Panc1 (cell line): ENCODE data around the gene MYRIP. TPM values are rescaled to one million over a fixed set of nuclear protein-coding genes. Genes with fewer than 3 reads are reported as not detected.

Source experiments
- ATAC-seq: fragments of 200-7000 bp; cut with Tn5 transposase; 2 replicates; pipeline ENCODE4 v1.9.1; 2020; ENCODE audit warnings: mild to moderate bottlenecking, moderate library complexity
- BruUV-seq: library from RNA; stranded (reverse); fragments of 400-500 nt; replicated peaks from 2 replicates; lab custom pipeline; 2021; lab: Mats Ljungman, UMichigan
- CTCF ChIA-PET: fragments of 300-600 bp; sonication (Branson Sonifier 250); formaldehyde crosslinking; loops from one replicate; lab custom pipeline; 2022; ENCODE audit warnings: antibody characterized with exemption; lab: Charles Lee
- POLR2A ChIA-PET: fragments of 300-600 bp; sonication (Branson Sonifier 250); formaldehyde crosslinking; loops from one replicate; lab custom pipeline; 2022; ENCODE audit warnings: antibody characterized with exemption; lab: Charles Lee
- DNase-seq: peaks from one replicate; pipeline ENCODE4 v3.0.0-alpha.2; 2010; ENCODE audit warnings: low read depth, low spot score
- H3K27ac ChIP-seq: 2 replicates; pipeline ENCODE4 v1.5.1; 2011; ENCODE audit warnings: mild to moderate bottlenecking, low read length, inconsistent platforms
- H3K27me3 ChIP-seq: fragments of 200-500 bp; sonication (Bioruptor generic); 2 replicates; pipeline ENCODE4 v1.6.0; 2014; ENCODE audit warnings: low read length, inconsistent platforms; ENCODE audit not compliant: control insufficient read depth, insufficient read depth
- H3K36me3 ChIP-seq: fragments of 200-500 bp; sonication (Bioruptor generic); 2 replicates; pipeline ENCODE4 v1.5.1; 2014; ENCODE audit warnings: inconsistent platforms, mild to moderate bottlenecking, low read length, moderate library complexity; ENCODE audit not compliant: control insufficient read depth, insufficient read depth
- H3K4me1 ChIP-seq: 2 replicates; pipeline ENCODE4 v1.5.1; 2011; ENCODE audit warnings: inconsistent platforms, mild to moderate bottlenecking, low read length, moderate library complexity; ENCODE audit not compliant: control insufficient read depth, insufficient read depth
- H3K4me3 ChIP-seq, 2 experiments: 2 replicates each; pipeline ENCODE4 v1.5.1; 2011 to 2012; ENCODE audit warnings: low read depth in 2 of 2, low read length in 2 of 2, mild to moderate bottlenecking in 2 of 2, inconsistent platforms in 1 of 2, moderate library complexity in 1 of 2
- H3K9me3 ChIP-seq: fragments of 200-500 bp; sonication (Bioruptor generic); 2 replicates; pipeline ENCODE4 v1.5.1; 2014; ENCODE audit warnings: low read depth, mild to moderate bottlenecking, inconsistent platforms, low read length, moderate library complexity; ENCODE audit not compliant: control insufficient read depth, insufficient read depth
- CTCF ChIP-seq: fragments of 450-650 bp; IDR thresholded peaks from 2 replicates; pipeline ENCODE4 v1.5.1; 2017; ENCODE audit warnings: mild to moderate bottlenecking
- POLR2AphosphoS5 ChIP-seq: IDR thresholded peaks from 2 replicates; pipeline ENCODE4 v1.6.1; 2012; ENCODE audit warnings: mild to moderate bottlenecking, low read depth, low read length, moderate library complexity
- REST ChIP-seq, 2 experiments: IDR thresholded peaks; 2 replicates each; pipeline ENCODE4 v1.6.1; 2011 to 2012; ENCODE audit warnings: low read depth in 2 of 2, control low read depth in 1 of 2, low read length in 1 of 2, mild to moderate bottlenecking in 1 of 2, moderate library complexity in 1 of 2; ENCODE audit not compliant: insufficient read depth in 1 of 2
- SIN3A ChIP-seq: IDR thresholded peaks from 2 replicates; pipeline ENCODE4 v1.6.1; 2012; ENCODE audit warnings: low read depth, mild to moderate bottlenecking, low read length, moderate library complexity, borderline replicate concordance; ENCODE audit not compliant: insufficient read depth
- TCF7L2 ChIP-seq: IDR thresholded peaks from 2 replicates; pipeline ENCODE4 v1.6.1; 2011; ENCODE audit warnings: mild to moderate bottlenecking, low read depth, low read length, inconsistent platforms
- in situ Hi-C: cut with HindIII; loops from 2 replicates; pipeline ENCODE4 v1.10.0; 2016; ENCODE audit warnings: low sequenced_read_pairs, low pct_unique_long_range_greater_than_20kb
- intact Hi-C: fragments of 100-400 bp; cut with micrococcal nuclease; formaldehyde crosslinking; loops from one replicate; pipeline ENCODE4 v1.10.0; 2022; ENCODE audit not compliant: unreplicated experiment
- total RNA-seq: library from RNA; stranded (reverse); gene quantifications from one replicate; pipeline ENCODE4 v1.2.1, GENCODE V29; 2021; ENCODE audit not compliant: unreplicated experiment

Gene MYRIP
- total RNA-seq, 1 experiment from 2014 or later: 0.59 TPM

- no peaks in the 10 kb centered on the region for H3K9me3 ChIP-seq
- in situ Hi-C loops: no loop called here
- DNase-seq (no peak), ATAC-seq (no peak)
- no peak for TF ChIP-seq SIN3A
- TF ChIP-seq TCF7L2: no peak
- no peak for TF ChIP-seq CTCF
- TF ChIP-seq REST (IDR thresholded peaks at IDR 0.05; ENCODE audit: insufficient read depth in 1 of 2, low read depth in 2 of 2, low read length in 1 of 2): no peak
- TF ChIP-seq POLR2AphosphoS5: no peak
- BruUV-seq: no TSS peak
- no peaks in the 10 kb centered on the region for H3K36me3 ChIP-seq
- H3K27me3 ChIP-seq: no peaks in the 10 kb centered on the region
- POLR2A ChIA-PET: no interaction called here
- H3K4me1 ChIP-seq: no peaks in the 10 kb centered on the region
- H3K4me3 ChIP-seq: no peak overlapping the region
- CTCF ChIA-PET: no interaction called here
- intact Hi-C loops: no loop called here
- no peak overlapping the region for H3K27ac ChIP-seq
Observed at GRCh38 chr3:39937874-39938273, 128.5 kb downstream of the MYRIP start.

GRCh38 chr3:39941931-39942330, 132.5 kb downstream of the MYRIP start:
- BruUV-seq: no TSS peak
- intact Hi-C loops: no loop called here
- DNase-seq: no peak
- H3K4me3 ChIP-seq: no peak overlapping the region
- no peaks in the 10 kb centered on the region for H3K9me3 ChIP-seq
- TF ChIP-seq TCF7L2 (no peak), SIN3A (no peak), CTCF (no peak), REST (IDR thresholded peaks at IDR 0.05; ENCODE audit: insufficient read depth in 1 of 2, low read depth in 2 of 2, low read length in 1 of 2) (no peak), POLR2AphosphoS5 (no peak)
- no peak overlapping the region for H3K27ac ChIP-seq
- POLR2A ChIA-PET: no interaction called here
- no peaks in the 10 kb centered on the region for H3K27me3 ChIP-seq
- CTCF ChIA-PET: no interaction called here
- H3K36me3 ChIP-seq: no peaks in the 10 kb centered on the region
- ATAC-seq: no peak
- in situ Hi-C loops: no loop called here
- H3K4me1 ChIP-seq: no peaks in the 10 kb centered on the region
